Breast epithelium (tissue), 3 donors: Measurements from ENCODE around the gene ZFTA.

Source experiments
- CTCF ChIP-seq, 3 donors: fragments of 450-650 bp; IDR thresholded peaks; one replicate each; pipeline ENCODE4 v1.5.1; 2016 to 2017; ENCODE audit warnings: antibody characterized with exemption in 3 of 3, mild to moderate bottlenecking in 3 of 3, moderate library complexity in 3 of 3
- POLR2A ChIP-seq: fragments of 450-650 bp; IDR thresholded peaks from one replicate; pipeline ENCODE4 v1.6.1; 2016; ENCODE audit warnings: antibody characterized with exemption, mild to moderate bottlenecking, moderate library complexity
- POLR2AphosphoS5 ChIP-seq, 3 donors: sonication (generic); formaldehyde crosslinking; IDR thresholded peaks; one replicate each; pipeline ENCODE4 v1.6.1; 2017; ENCODE audit warnings: antibody characterized with exemption in 3 of 3

- no peak for TF ChIP-seq CTCF (IDR thresholded peaks at IDR 0.05)
- TF ChIP-seq POLR2A = no peak
- no peak for TF ChIP-seq POLR2AphosphoS5 (IDR thresholded peaks at IDR 0.05)
Observed at GRCh38 chr11:63769714-63770455, 1.3 kb upstream of the ZFTA start.
